Measurements from ENCODE around the gene TBCE. TPM values are rescaled to one million over a fixed set of nuclear protein-coding genes. Genes with fewer than 3 reads are reported as not detected.
A peak's percentile ranks its signal among the peaks of the same experiment; 100 is the strongest.

The TBCE gene
- total and polyA plus RNA-seq, 4 donors: 9.5 to 19.7 (median 14.1) TPM

DNA sequence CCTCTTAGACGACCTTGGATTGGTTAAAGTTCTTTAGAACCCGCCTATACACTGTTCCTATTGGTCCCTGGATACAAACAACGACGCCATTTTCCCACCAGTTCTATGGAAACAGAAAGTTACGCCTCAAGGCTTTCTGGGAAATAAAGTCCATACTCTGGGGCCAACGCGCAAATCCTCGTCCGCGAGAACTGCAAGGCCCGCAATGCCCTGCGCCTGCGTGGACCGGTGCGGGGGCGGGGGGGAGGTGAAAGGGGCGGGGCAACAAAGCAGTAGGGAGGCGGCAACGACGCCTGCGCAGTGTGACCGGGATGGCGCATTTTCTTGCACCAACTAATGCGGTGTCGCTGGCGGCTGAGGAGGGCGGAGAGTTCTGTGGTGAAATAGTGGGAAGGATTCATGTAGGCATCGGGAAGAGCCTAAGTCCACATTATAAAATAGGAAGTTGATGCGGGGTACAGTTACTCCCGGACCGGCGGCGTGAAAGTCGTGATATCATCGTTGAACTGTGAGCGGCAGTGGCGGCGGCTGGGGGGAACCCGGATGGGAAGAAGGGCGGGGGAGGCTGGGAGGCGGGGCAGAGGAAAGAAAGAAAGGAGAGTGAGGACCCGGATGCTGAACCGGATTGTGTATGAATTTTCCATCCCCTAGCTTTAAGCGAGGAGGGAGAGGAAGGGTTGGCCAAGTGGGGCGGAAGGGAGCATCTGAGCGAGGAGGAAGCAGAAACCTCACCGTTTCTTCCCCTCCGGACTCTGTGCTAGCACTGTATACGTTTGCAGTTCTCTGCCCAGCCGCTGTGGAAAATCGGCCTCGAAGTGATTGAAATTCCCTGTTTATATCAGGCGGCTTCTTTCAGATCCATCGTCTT is 38.7 kb upstream of the TBCE start, which contains the start of gene GGPS1:
Gene GGPS1 (plus strand): TSS at position 300 of the 868 bp plus-strand sequence. CDS start 6,695 bp downstream, outside the sequence.
- Histone ChIP-seq H3K4me3 (ENCODE audit: low read depth in 1 of 3, low read length in 3 of 3) (peak within 1 kb of the TSS; percentile 91 to 100 (median 92)), H3K27ac (ENCODE audit: low read depth in 1 of 2, low read length in 2 of 2) (peak within 1 kb of the TSS; percentile 93 to 96), H3K36me3 (ENCODE audit: control insufficient read depth in 4 of 4, insufficient read depth in 3 of 4, low read depth in 1 of 4, low read length in 3 of 4) (no peaks in the 10 kb centered on the region), H3K9ac (ENCODE audit: low read depth in 1 of 2, low read length in 2 of 2) (peak within 1 kb of the TSS; percentile 85 to 89), H3K27me3 (ENCODE audit: control insufficient read depth in 4 of 4, insufficient read depth in 4 of 4, low read length in 3 of 4) (no peaks in the 10 kb centered on the region), H3K9me3 (ENCODE audit: control insufficient read depth in 4 of 4, low read length in 3 of 4) (no peaks in the 10 kb centered on the region), H3K4me1 (ENCODE audit: control insufficient read depth in 4 of 4, insufficient read depth in 4 of 4, low read length in 3 of 4) (peaks cover 3 to 34% (median 31%) of the 10 kb centered on the region in 4 donors)
- DNase-seq (ENCODE audit: low spot score): peak; percentile 99
- WGBS: under 1% methylated on average over 54 of the region's 54 CpGs
- TF ChIP-seq NR2F2 (IDR thresholded peaks at IDR 0.05) (no peak), TAF1 (conservative IDR thresholded peaks at IDR 0.05) (no peak), RAD21 (IDR thresholded peaks at IDR 0.05) (no peak), HNF4A (conservative IDR thresholded peaks at IDR 0.05) (peak; percentile 19 to 23), EGR1 (IDR thresholded peaks at IDR 0.05; ENCODE audit: low read depth in 2 of 2) (peak; percentile 99 to 100), GABPA (IDR thresholded peaks at IDR 0.05 in 1 of 2, conservative IDR thresholded peaks at IDR 0.05 in 1 of 2) (peak; percentile 47 to 67), JUND (IDR thresholded peaks at IDR 0.05) (no peak), RXRA (IDR thresholded peaks at IDR 0.05) (peak in 1 of 2 donors; percentile 35), SP1 (IDR thresholded peaks at IDR 0.05) (peak; percentile 82), FOXA1 (IDR thresholded peaks at IDR 0.05) (no peak), YY1 (IDR thresholded peaks at IDR 0.05) (peak; percentile 95), HNF4G (IDR thresholded peaks at IDR 0.05) (no peak)
- TF ChIP-seq, protein P1, sequence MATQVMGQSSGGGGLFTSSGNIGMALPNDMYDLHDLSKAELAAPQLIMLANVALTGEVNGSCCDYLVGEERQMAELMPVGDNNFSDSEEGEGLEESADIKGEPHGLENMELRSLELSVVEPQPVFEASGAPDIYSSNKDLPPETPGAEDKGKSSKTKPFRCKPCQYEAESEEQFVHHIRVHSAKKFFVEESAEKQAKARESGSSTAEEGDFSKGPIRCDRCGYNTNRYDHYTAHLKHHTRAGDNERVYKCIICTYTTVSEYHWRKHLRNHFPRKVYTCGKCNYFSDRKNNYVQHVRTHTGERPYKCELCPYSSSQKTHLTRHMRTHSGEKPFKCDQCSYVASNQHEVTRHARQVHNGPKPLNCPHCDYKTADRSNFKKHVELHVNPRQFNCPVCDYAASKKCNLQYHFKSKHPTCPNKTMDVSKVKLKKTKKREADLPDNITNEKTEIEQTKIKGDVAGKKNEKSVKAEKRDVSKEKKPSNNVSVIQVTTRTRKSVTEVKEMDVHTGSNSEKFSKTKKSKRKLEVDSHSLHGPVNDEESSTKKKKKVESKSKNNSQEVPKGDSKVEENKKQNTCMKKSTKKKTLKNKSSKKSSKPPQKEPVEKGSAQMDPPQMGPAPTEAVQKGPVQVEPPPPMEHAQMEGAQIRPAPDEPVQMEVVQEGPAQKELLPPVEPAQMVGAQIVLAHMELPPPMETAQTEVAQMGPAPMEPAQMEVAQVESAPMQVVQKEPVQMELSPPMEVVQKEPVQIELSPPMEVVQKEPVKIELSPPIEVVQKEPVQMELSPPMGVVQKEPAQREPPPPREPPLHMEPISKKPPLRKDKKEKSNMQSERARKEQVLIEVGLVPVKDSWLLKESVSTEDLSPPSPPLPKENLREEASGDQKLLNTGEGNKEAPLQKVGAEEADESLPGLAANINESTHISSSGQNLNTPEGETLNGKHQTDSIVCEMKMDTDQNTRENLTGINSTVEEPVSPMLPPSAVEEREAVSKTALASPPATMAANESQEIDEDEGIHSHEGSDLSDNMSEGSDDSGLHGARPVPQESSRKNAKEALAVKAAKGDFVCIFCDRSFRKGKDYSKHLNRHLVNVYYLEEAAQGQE (IDR thresholded peaks at IDR 0.05): peak; percentile 10
- TF ChIP-seq, protein P2, sequence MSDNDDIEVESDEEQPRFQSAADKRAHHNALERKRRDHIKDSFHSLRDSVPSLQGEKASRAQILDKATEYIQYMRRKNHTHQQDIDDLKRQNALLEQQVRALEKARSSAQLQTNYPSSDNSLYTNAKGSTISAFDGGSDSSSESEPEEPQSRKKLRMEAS (IDR thresholded peaks at IDR 0.05): peak; percentile 21
- TF ChIP-seq, protein P3, sequence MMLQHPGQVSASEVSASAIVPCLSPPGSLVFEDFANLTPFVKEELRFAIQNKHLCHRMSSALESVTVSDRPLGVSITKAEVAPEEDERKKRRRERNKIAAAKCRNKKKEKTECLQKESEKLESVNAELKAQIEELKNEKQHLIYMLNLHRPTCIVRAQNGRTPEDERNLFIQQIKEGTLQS (IDR thresholded peaks at IDR 0.05): no peak
- TF ChIP-seq, protein P4, sequence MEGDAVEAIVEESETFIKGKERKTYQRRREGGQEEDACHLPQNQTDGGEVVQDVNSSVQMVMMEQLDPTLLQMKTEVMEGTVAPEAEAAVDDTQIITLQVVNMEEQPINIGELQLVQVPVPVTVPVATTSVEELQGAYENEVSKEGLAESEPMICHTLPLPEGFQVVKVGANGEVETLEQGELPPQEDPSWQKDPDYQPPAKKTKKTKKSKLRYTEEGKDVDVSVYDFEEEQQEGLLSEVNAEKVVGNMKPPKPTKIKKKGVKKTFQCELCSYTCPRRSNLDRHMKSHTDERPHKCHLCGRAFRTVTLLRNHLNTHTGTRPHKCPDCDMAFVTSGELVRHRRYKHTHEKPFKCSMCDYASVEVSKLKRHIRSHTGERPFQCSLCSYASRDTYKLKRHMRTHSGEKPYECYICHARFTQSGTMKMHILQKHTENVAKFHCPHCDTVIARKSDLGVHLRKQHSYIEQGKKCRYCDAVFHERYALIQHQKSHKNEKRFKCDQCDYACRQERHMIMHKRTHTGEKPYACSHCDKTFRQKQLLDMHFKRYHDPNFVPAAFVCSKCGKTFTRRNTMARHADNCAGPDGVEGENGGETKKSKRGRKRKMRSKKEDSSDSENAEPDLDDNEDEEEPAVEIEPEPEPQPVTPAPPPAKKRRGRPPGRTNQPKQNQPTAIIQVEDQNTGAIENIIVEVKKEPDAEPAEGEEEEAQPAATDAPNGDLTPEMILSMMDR (IDR thresholded peaks at IDR 0.05; ENCODE audit: low read depth, low read length, missing input control): peak; percentile 18
- TF ChIP-seq, protein P5, sequence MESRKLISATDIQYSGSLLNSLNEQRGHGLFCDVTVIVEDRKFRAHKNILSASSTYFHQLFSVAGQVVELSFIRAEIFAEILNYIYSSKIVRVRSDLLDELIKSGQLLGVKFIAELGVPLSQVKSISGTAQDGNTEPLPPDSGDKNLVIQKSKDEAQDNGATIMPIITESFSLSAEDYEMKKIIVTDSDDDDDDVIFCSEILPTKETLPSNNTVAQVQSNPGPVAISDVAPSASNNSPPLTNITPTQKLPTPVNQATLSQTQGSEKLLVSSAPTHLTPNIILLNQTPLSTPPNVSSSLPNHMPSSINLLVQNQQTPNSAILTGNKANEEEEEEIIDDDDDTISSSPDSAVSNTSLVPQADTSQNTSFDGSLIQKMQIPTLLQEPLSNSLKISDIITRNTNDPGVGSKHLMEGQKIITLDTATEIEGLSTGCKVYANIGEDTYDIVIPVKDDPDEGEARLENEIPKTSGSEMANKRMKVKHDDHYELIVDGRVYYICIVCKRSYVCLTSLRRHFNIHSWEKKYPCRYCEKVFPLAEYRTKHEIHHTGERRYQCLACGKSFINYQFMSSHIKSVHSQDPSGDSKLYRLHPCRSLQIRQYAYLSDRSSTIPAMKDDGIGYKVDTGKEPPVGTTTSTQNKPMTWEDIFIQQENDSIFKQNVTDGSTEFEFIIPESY (IDR thresholded peaks at IDR 0.05): peak; percentile 97

All from liver (tissue), 9 donors.